Measurements from ENCODE around the gene HBEGF.
"Not testable (repeated sequence)": the region's sequence is repeated elsewhere in the genome, so short reads cannot be mapped to it uniquely, and the experiment has no call there.

Gene HBEGF

DNA sequence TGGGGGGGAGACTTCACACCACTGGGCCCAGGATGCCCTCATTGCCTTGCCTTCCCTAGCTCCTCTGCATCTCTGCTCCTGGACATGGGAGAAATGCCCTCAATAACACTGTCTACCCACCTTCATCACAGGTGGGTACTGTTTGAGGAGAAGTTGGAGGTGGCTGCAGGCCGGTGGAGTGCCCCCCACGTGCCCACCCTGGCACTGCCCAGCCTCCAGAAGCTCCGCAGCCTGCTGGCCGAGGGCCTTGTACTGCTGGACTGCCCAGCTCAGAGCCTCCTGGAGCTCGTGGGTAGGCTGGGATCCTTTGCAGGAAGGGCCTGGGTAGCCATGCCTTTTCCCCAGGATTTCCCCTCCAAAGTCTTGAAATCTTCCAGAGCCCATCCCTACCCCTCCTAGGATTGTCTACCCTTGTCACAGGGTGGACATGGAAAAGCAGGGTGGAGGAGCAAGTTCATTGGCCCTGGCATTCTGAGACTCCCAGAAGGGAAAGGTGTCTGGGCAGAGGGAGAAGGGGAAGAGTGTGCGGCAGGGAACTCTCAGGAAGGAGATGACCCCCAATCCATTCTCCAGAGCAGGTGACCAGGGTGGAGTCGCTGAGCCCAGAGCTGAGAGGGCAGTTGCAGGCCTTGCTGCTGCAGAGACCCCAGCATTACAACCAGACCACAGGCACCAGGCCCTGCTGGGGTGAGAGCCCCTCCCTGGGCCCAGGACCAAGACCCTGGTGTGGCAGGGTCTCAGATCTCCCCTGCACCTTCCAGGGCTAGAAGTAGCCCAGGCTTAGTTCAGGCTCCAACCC lies 14.5 kb upstream of the HBEGF start:
- DNase-seq = no peak

DNA sequence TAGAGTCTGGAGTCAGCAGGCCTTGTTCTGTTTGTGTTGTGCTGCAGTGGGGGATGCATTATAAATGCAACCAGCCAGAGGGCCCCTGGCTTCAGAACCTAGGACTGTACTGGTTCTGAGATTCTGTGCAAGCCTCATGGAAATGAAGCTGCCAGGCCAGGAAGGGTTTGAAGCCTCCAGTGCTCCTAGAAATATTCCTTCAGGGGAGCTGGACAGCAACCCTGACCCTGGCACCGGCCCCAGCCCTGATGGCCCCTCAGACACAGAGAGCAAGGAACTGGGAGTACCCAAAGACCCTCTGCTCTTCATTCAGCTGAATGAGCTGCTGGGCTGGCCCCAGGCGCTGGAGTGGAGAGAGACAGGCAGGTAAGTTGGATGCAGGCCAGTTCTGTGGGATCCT lies 13.7 kb upstream of the HBEGF start, which contains the start of gene SLC4A9:
Gene SLC4A9 (plus strand): TSS at position 94 of the 400 bp plus-strand sequence. CDS start 43 bp downstream, at position 137.
- DNase-seq = no peak

DNA sequence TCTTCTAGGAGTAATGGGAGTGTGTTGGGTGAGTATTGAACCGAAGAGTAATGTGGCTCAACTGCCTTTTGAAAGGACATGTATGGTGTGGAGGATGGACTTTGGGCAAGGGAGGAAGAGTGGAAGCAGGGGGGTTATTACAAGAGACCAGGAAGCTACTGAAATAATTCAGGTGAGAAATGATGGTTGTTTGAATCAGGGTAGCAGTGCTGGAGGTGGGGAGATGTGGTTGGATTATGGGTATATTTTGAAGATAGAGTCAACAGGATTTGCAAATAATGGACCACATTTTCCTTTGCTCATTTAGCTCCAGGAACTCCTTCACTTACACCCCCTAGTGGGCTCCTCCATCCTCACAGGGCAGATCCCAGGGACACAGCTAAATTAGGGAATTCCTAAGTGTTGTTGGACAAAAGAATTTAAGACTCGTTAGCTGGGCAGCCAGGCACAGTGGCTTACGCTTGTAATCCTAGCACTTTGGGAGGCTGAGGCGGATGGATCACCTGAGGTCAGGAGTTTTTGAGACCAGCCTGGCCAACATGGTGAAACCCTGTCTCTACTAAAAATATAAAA lies 12.4 kb upstream of the HBEGF start:
- DNase-seq = peak in 1 of 2 experiments; percentile 59

DNA sequence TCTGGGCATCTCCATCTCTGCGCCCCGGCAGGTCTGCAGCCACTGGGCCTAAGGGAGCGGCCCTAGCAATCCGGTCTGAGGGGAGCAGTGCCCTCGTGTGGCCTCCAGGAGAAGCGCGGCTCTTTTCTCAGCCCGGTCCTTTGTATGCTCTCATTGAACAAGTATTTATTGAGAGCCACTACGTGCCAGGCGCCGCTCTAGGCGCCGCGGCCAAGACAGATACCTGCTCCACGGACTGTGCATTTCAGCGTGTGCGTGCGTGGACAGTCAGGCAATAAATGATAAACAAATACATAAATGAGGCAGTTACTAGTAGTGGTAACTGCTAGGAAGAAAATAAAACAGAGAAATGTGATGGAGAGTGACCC lies 11.3 kb upstream of the HBEGF start:
- peak; percentile 66 to 89 for DNase-seq

DNA sequence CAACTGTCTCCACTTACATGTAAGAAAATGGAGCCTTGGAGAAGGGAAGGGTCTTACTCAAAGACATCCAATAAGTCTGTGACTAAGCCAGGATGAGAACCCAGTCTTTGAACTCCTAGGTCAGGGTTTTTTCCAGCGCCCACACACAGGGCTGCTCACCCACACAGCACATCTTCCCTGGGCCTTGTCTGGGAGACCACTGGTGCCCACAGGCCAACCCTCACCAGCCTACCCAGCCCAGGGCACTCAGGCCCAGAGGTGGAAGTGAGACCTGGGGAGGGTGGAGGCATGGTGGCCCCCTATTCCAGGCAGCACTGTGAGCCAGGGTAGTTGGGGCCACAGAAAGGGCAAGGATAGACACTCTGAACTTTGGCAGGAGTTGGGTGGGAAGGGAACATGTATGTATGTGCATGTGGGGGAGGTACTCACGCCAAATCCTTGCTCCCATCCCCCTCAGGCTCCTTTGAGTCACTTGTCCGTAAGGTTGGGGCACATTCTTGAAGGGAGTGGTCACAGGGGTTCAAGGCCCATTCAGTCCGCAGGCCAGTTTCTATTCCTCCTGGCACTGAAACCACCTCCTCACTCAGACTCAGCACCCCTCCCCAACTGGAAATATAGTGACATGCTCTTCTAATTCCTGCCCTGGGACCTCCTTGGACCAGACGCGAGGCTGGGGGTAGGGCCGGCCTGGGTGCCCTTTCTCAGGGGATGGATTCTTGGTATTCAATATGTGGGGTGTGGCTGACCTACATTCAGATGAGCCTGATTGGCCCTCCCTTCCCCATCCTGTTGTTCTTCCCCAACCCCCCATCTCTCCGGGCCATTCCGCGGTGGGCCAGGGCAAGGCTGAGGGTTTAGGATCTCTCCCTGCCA lies 10.7 kb upstream of the HBEGF start:
- no peak for DNase-seq

DNA sequence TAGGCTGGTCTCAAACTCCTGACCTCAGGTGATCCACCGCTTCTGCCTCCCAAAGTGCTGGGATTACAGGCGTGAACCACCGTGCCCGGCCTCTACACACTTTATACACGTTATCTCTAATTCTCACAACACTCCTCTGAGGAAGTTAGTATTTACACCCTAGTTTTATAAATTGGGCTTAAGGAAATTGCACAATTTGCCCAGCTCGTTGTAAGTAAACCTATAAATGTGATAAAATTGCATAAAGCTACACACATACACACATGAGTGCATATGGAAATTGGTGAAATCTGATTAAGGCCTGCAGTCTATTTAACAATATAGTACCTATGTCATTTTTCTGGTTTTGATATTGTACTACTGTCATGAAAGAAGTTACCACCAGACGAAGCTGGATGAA lies 9.1 kb upstream of the HBEGF start:
- no peak for DNase-seq

DNA sequence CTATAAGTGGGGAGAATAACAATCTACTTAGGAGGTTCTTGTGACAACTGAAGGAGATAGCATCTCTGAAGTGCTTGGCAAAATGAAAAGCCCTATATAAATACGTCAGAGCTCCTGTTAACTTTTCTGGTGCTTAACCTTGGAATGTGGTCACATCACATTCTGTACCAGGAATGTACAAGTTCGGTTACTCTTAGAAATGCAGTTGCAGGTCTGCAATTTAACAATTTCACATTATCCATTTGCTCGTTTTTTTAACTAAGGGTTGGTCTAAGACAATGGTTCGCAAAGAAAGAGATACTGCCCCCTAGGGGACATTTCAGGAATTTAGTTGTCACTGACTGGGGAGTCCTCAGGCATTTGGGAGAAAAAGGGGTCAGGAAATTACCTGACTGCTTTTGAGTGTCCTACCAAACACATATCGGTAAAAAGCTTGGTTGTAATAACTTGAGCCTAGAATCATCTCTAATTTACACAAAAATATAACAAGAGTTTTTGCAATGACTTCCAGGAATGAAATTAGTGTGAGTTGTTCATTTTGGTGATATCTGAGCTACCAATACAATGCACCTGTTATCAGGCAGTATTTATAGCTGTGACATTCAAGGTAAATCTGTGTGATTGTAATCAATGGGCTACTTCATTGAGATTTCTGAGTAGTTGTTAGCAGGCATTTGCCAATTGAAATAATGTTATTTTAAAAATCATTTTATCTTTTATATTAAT lies 5.4 kb upstream of the HBEGF start:
- peak; percentile 36 to 77 for DNase-seq

DNA sequence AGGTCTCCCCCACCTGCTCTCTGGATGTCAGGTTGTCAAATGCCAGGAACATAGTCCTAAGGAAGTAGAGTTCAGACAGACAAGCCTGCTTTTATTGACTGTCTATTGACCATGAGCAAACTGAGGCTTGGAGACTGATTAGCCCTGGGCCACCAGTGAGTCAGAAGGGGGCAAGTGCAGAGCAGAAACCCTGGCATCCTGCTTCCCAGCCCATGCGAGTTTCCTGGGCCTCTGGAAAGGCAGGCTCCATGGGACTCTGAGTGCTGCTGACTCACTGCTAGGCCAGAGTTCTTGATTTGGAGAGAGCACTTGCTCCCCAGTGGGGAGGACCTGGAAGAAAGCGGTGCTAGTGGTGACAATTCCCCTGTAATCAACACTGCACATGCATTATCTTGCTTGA lies 2.8 kb upstream of the HBEGF start:
- DNase-seq = no peak

DNA sequence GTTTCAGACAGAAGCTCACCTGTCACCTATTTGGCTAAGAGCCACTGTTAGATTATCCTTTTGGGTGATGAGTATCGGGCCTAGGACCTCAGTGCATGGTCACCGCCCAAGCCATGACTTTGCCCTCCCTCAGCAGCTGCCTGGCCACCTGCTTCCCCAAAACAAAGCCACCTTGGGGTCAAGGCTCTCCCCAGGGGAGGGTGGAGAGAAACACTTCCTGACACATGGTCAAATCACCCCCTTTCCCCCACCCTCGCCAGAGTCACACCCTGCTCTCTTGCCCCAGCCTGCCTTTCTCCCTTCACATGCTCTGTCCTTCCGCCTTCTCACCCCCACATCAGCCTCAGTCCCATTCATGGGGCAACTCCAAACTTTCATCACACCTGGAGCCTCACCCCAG lies 1.7 kb upstream of the HBEGF start:
- no peak for DNase-seq

DNA sequence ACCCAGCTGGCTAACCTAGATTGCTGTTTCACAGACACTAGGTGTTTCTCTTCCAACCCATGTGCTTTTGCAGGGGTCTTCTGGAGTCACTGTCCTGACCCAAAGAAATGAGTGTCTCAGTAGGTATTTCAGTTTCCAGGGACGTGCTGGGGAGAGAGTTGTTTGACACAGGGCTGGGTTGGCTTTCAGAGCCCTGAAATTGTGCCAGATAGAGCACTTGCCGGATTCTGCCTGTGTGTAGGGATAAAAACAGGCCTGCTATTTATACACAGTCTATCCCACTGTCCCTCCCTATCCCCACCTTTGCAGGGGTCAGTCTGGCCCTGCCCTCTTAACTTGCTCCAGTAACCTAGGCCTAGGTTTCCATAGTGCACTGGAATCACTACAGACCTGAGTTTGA lies 957 bp upstream of the HBEGF start:
- DNase-seq = no peak

DNA sequence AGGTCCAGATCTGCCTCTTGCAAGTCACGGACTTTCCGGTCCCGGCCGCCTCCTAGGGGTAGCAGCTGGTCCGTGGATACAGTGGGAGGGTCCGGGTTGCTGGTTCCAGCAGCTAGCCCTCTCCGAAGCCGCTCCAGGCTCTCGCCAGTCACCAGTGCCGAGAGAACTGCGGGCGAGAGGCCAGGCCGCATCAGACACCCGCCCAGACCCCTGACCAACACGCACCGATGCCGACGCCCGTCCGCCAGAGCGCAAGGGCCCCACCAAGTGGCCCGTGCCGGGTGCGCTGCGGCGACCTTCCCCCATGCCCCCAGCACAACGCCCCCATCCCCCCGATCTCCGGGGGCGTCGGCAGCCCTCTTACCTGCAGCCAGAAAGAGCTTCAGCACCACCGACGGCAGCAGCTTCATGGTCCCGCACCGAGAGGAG lies 470 bp downstream of the HBEGF start:
- peak; percentile 25 to 56 for DNase-seq

DNA sequence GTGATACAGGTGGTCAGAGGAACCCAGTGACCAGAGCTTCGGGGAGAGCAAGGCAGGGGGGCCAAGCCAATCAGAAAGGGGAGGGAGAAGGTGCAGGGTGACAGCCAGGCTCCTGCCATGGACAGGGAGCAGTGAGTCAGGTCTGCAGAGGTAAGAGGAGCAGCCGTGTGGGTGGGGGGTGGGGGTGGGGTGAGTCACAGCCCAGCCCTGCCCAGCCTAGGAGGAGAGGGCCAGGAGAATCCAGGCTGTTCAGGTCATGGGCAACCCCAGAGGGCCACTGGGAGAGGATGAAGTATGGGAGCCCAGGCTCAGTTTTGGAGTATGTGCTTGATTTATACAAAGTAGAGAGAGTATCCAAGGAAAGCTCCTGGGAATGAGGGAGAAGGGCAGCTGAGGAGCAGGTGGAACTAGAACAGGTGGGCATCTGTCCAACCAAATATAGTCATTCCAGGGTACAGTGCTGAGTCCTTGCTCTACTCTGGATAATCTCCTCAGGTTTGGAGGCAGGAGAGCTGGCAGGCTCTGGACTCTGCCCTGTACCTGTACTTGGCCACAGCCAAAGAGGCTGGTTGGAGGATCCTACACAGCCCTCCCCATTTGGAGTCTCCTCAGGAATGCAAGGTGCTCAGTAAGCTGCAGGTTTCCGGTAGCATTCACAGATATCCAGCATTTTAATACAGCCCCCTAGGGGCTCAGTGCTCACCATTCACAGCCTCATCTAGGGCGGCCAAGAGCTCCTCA lies 1.6 kb downstream of the HBEGF start:
- peak in 1 of 2 experiments; percentile 28 for DNase-seq

DNA sequence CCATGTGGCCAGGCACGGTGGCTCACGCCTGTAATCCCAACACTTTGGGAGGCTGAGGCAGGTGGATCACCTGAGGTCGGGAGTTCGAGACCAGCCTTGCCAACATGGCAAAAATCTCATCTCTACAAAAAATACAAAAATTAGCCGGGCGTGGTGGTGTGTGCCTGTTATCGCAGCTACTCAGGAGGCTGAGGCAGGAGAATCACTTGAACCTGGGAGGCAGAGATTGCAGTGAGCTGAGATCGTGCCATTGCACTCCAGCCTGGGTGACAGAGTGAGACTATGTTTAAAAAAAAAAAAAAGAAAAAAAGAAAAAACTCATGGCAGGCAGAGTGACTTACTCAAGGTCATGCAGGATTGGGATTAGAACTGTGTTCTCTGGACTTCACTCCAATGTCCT lies 2.6 kb downstream of the HBEGF start:
- not testable (repeated sequence) for DNase-seq

DNA sequence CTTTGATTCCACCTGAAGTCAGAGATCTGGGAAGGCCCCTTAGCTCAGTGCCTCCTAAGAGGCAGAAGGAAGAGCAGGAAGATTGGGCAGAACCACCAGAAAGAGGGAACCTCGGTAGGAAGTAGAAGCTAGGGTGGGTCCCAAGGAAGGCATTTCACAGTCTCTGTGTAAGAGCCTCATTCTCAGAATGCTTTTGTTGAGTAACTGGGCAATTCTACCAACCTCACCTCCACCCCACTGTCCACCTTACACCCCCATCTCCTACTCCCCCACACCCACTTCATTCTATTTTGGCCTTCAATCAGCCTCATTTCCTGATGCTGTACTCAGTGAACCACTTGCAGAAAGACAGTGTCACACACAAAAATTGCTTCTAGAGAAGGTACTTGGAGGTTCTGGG lies 3.5 kb downstream of the HBEGF start:
- DNase-seq = no peak

DNA sequence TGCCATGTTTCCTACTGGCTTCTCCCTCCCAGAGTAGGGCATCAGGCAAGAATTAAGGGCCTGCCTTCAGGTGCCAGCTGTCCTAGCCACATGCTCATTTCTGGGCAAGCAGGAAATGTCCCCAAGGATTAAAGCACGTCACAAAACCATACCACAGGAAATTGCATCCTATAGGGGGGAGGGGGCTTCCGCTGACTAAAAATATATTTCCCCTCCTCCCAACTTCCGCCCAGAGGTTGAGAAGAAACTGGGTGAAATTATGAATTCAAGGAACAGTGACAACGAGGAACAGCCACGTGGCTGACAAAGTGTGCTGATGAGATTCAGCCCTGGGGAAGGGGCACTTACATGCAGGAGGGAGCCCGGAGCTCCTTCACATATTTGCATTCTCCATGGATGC lies 4.1 kb downstream of the HBEGF start:
- DNase-seq = no peak

DNA sequence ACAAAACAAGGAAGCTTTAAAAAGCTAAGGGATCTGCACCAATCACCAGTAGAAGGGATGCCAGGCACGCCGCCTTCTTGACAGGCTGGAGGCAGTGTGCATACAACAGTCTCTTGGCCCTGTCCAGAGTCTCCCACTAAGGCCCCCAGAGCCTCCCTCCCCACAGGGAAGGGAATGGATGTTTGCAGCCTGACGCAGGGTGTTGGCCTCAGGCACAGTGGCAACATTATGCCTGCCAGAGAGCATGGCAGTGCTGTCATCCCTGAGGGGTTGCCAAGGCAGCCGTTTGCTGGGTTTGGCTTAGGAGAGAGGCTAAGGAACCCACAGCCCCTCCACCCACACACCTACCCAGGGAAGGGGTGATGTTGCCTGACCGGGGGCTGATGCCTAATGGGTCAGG lies 4.8 kb downstream of the HBEGF start:
- no peak for DNase-seq

DNA sequence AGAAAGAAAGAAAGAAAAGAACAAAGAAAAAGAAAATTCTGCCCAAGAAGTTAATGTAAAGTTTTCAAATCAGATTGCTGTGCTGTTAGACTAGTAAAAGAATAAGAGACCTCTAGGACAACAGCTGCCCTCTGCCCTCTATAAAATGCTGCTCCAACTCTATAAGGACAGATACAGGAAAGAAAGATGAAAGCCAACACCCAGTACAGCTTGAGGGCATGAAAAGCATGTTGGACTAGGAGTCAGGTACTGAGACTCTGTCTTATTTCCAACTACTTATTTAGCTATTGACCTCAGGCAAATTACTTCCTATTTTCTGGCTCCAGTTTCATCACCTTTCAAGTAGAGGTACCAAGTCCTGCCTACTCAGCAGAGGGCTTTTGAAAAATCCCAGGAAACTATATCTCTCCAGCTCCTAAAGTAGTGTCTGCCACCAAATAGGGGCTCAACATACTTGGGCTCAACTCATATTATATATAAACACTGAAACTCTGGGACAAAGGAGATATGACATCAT lies 5.7 kb downstream of the HBEGF start:
- no peak for DNase-seq

DNA sequence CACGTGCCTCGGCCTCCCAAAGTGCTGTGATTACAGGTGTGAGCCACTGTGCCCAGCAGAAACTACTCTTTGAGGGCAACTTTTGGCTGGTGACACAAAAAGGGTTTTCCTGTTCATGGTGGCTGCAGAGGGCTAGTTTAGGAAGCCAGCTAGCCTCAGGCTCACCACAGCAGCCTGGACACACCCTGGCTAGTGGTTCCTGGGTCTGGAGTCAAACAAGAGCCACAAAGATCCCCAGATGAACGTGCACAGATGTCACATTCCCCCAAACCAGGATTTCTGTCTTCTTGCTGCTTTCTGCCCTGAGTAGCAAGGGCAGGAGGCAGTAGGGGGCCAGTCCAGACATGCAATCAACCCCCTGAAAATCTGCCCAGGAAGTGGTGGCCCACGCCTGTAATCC lies 6.8 kb downstream of the HBEGF start:
- no peak for DNase-seq

DNA sequence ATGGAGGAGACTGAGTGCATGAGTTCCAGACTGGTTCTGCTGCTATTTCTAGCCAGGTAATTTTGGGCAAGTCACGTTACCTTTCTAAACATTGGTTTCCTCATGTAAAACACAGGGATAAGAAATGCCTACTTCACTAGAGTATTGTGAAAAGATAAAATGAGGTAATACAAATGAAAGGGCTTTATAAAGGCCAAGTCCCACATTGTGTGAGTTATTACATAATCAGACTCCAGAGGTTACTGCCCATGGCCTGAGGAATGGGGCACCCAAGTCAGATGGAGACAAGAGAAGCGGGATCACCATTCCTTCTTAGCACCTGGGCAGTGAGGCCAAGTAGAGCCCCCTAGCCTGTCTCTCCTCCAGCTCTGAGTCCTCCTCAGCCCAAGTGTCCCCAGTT lies 7.5 kb downstream of the HBEGF start:
- no peak for DNase-seq

DNA sequence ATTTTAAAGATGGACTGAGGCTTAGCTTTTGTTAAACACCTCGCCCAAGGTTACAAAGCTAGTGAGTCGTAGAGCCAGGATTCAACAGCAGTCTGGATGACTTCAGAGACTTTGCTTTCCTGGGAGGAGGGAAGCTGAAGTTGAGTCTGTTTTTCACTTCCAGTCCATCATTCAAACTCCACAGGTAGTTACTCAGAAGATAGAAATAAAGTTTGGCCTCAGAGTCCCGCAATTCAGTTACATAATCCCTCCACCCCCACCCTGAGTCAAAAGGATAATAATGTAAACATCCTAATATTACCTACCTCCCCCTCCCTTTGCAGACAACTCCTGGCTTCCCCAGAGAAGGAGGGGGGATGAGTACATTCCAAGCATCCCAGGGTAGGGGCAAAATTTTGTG lies 8.1 kb downstream of the HBEGF start:
- no peak for DNase-seq

DNA sequence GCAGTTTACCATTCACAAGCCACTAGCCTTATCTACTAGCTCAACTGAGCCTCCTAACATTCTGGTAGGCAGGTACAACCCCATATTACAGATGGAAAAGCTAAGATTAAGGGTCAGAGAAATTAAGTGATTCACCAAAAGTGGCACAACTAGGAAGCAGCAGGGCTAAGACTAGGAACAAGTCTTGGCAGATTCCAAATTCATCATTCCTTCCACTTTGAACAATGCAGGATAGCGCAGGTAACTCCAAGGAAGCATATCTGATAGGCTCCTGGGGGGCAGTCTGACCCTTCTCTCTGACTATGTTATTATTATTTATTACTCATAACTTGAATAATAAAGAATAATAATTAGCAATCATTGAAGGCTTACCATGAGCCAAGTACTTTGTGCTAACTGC lies 8.5 kb downstream of the HBEGF start:
- no peak for DNase-seq

DNA sequence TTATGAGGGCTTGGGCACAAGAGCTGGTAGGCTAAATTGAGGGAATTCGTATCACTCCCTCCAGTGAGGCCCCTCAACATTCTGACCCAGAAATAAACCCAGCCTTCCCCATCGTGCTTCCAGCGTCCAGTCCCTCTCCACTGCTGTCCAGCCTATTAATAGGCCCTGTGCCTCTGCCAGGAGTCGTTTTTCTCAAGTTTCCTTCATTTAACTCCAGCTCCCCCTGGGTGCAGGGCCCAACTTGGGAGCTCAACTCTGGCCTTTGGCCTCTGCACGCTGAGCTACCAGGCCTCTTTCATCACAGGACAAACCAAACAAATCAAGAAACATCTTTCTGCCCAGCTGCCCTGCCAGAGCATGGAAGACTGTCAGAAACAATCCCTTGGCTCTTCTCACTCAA lies 10.0 kb downstream of the HBEGF start:
- no peak for DNase-seq

Measured in SW 1271 (cell line).